ENCODE data around the gene BBC3.

BBC3 gene

GRCh38 chr19:47247308-47247990, 16.4 kb upstream of the BBC3 start:
- TF ChIP-seq, protein P1, sequence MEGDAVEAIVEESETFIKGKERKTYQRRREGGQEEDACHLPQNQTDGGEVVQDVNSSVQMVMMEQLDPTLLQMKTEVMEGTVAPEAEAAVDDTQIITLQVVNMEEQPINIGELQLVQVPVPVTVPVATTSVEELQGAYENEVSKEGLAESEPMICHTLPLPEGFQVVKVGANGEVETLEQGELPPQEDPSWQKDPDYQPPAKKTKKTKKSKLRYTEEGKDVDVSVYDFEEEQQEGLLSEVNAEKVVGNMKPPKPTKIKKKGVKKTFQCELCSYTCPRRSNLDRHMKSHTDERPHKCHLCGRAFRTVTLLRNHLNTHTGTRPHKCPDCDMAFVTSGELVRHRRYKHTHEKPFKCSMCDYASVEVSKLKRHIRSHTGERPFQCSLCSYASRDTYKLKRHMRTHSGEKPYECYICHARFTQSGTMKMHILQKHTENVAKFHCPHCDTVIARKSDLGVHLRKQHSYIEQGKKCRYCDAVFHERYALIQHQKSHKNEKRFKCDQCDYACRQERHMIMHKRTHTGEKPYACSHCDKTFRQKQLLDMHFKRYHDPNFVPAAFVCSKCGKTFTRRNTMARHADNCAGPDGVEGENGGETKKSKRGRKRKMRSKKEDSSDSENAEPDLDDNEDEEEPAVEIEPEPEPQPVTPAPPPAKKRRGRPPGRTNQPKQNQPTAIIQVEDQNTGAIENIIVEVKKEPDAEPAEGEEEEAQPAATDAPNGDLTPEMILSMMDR (IDR thresholded peaks at IDR 0.05), result peak; percentile 87
- Histone ChIP-seq H3K4me3 (no peak overlapping the region), H3K27ac (no peak overlapping the region)
- no peak for DNase-seq (ENCODE audit: low spot score)

- Histone ChIP-seq H3K27ac (peak overlapping the region; percentile 41 to 83), H3K4me3 (peak overlapping the region; percentile 62)
- TF ChIP-seq, protein P1 (IDR thresholded peaks at IDR 0.05), result peak; percentile 95
- peak; percentile 96 for DNase-seq (ENCODE audit: low spot score)
These were observed 13.0 kb upstream of the BBC3 start for GRCh38 chr19:47243776-47244547.

- no peak for DNase-seq (ENCODE audit: low spot score)
- H3K4me3 ChIP-seq, result peak overlapping the region; percentile 62
- peak overlapping the region; percentile 41 to 83 for H3K27ac ChIP-seq
- TF ChIP-seq, protein P1 (IDR thresholded peaks at IDR 0.05), result no peak
These were observed 12.4 kb upstream of the BBC3 start for GRCh38 chr19:47243364-47243775.

DNA sequence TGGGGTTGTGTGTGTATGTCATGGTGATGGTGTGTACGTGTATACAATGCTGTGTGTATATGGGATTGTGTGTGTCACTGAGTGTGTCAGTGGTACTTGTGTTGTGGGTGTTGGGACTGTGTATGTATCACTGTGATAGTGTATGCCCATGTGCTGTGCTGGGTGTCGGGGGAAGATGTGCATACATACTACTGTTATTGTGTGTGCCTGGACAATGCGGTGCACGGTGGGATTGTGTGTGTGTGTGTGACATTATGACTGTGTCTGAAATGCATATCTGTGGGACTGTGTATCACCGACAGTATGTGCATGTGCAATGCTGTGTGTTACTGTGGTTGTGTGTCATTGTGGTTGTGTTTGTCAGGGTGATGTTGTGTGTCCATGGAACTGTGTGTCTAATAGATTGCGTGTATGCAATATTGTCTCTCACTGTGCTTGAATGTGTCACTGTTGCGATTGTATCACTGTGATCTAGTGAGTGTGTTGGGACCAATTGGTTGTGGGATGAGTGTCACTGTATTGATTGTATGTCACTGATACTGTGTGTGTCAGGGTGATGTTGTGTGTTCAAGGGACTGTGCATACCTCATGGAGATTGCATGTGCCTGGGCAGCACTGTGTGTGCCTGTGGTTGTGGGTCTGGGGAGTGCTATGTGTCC, 11.0 kb upstream of the BBC3 start:
- peak overlapping the region in 1 of 2 donors; percentile 83 for H3K27ac ChIP-seq
- TF ChIP-seq, protein P1 (IDR thresholded peaks at IDR 0.05), result no peak
- DNase-seq (ENCODE audit: low spot score), result no peak
- no peak overlapping the region for H3K4me3 ChIP-seq

- DNase-seq (ENCODE audit: low spot score), result no peak
- TF ChIP-seq, protein P1 (IDR thresholded peaks at IDR 0.05), result no peak
- Histone ChIP-seq H3K27ac (no peak overlapping the region), H3K4me3 (peak overlapping the region; percentile 54)
These were observed 10.3 kb upstream of the BBC3 start for GRCh38 chr19:47240996-47241918.

DNA sequence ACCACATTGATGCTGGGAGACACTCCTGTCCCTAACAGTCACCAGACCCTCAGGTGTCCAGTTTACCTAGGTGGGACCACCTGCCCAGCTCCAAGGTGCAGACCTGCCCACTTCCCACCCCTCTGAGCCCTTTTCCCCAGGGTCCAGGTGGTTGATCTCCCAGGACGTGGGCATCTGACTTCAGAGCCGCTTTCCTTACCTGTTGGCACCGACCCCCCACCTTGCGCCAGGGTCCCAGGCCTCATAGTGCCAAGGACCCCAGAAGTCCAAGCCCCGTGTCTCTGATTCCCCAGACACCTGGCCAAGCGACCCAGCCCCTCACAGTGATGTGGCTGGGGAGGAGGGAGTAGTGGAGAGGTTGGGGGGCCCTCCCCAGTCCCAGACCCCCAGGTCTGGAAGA, 9.6 kb upstream of the BBC3 start:
- Histone ChIP-seq H3K27ac (no peak overlapping the region), H3K4me3 (peak overlapping the region; percentile 54)
- no peak for DNase-seq (ENCODE audit: low spot score)
- TF ChIP-seq, protein P1 (IDR thresholded peaks at IDR 0.05), result no peak
